Right lung (tissue), 5 donors: ENCODE data around the gene PIGZ. TPM values are rescaled to one million over a fixed set of nuclear protein-coding genes. Genes with fewer than 3 reads are reported as not detected.
"Not testable (repeated sequence)": the region's sequence is repeated elsewhere in the genome, so short reads cannot be mapped to it uniquely, and the experiment has no call there.

Source experiments
- DNase-seq, 2 donors: peaks; one replicate each; pipeline ENCODE4 v3.0.0-alpha.2; 2013
- polyA plus RNA-seq, 5 donors: library from polyadenylated mRNA; unstranded; fragments of 120-200 nt; gene quantifications; one replicate each; pipeline versions ENCODE4 v1.2.1 to v1.2.3, GENCODE V29; 2013; ENCODE audit warnings: inconsistent platforms in 1 of 5, low replicate concordance in 1 of 5; ENCODE audit not compliant: insufficient read length in 5 of 5, insufficient read depth in 1 of 5

PIGZ gene
- polyA plus RNA-seq, 5 donors = 1.1 to 2.3 (median 1.4) TPM

DNA sequence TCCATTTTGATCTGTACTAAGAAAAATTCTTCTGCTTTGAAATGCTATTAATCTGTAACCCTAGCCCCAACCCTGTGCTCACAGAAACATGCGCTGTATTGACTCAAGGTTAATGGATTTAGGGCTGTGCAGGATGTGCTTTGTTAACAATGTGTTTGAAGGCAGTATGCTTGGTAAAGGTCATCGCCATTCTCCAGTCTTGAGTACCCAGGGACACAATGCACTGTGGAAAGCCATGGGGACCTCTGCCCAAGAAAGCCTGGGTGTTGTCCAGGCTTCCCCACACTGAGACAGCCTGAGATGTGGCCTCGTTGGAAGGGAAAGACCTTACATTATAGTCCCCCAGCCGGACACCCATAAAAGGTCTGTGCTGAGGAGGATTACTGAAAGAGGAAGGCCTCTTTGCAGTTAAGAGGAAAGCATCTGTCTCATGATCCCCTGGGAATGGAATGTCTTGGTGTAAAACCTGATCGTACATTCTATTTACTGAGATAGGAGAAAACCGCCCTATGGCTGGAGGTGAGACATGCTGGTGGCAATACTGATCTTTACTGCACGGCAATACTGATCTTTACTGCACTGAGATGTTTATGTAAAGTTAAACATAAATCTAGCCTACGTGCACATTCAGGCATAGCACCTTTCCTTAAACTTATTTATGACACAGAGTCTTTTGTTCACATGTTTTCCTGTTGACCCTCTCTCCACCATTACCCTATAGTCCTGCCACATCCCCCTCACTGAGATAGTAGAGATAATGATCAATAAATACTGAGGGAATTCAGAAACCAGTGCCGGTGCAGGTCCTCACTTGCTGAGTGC, 6.3 kb downstream of the PIGZ start:
- DNase-seq = no peak

DNA sequence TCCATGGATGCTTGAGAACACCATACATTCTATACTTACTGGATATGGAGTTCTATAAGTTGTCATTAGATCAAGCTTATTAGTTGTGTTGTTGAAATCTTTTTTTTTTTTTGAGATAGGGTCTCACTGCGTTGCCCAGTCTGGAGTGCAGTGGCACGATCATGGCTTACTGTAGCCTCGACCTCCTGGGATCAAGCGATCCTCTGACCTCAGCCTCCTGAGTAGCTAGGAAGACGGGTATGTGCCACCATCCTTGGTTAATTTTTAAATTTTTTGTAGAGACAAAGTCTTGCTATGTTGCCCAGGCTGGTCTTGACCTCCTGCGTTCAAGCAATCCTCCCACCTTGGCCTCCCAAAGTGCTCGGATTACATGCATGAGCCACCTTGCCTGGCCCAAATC, 13.8 kb downstream of the PIGZ start:
- no peak for DNase-seq

DNA sequence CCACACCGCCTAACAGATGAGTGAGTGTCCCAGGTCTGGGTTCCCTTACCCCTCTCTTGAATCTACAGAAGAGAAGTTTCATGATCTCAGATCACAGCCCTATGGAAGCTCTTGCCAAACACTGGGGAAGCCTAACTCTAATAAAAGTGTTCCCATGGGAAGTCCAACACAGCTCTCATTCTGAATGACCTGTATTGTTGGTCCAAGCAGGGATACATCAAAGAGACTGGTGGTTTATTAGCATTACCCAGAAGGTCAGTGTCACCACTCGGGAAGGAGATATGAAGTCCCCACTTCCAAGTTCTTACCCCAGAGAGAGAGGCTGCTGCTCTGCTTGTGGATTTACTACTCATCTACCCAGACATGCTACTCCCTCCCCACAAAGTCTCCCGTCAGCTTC, 17.3 kb downstream of the PIGZ start:
- no peak for DNase-seq

DNA sequence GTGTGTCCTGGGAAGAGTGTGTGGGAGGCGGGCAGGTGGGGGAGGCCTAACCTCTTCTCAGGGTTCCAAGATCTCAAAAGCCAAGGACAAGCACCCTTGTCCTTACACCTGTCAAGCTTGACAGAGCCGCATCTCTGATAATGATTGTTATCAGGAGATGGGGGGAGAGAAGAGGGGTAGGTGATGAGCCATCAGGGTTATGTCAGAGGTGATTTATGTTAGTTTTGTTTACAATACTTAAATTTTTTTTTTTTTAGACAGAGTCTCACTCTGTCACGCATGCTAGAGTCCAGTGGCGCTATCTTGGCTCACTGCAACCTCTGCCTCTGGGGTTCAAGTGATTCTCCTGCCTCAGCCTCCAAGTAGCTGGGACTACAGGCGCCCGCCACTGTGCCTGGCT, 18.9 kb downstream of the PIGZ start:
- DNase-seq = no peak

DNA sequence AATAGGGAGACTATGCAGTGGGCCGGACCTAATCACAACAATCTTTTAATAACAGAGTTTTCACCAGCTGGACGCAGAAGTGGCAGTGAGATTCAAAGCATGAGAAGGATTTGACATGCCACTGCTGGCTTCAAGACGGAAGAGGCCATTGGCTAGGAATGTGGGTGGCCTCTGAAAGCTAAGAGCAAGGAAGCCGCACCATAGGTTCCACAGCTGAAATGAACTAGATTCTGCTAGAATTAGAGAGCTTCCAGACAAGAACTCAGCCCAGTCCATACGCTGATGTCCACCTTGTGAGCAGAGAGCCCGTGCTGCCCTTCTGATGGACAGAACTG, 19.4 kb downstream of the PIGZ start:
- DNase-seq = no peak

DNA sequence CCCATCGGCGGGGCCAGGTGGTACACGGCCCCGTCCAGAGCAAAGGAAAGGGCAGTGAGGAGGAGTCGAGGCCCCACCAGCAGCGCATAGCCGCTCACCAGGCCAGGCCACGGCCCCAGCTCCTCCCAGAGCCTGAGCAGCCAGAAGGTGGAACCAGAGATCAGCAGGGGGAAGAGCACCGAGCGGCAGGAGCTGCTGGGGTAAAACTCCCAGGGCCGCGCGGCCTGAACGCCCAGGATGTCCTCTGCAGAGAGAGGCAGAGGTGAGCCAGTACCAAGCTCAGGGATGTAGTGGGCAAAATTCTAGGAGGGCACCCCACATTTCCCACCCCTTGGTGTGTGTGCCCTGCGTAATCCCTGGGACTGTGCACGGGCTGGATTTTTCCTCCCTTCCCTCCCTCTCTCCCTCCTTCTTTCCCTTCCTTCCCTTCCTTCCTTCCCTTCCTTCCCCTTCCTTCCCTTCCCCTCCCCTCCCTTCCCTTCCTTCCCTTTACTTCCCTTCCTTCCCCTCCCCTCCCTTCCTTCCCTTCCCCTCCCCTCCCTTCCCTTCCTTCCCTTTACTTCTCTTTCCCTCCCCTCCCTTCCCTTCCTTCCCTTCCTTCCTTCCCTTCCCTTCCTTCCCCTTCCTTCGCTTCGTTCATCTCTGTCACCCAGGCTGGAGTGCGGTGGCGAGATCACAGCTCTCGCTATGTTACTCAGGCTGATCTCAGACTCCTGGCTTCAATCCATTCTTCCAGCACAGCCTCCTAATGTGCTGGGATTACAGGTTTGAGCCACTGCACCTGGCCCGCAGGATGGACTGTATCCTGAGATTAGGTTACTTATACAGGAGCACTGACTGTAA, 20.0 kb downstream of the PIGZ start:
- no peak for DNase-seq

DNA sequence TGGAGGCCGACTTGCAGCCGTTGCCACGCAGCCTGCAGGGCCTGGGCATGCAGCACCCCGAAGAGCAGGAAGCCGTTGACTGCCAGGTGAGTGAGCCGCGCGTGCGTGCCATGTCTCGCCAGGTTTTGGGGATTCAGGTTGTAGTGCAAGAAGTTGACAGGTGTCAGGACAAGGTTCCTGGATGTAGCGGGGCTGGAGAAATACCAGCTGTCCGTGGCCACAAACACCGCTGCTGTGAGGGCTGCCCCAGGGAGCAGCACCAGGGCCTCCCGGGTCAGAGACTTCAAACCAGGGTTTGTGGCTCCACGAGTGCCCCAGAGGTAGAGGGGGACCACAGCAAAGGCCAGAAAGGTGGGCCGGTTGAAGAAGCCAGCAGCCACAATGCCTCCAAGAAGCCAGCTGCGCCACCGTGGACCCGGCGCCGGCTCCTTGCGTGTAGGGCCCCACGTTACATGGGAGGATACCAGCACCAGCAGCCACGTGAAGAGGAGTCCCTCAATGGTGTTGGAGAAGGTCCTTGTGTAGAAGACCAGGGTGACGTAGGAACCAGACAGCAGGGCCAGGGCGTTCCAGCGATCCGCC, 20.7 kb downstream of the PIGZ start:
- DNase-seq = no peak

DNA sequence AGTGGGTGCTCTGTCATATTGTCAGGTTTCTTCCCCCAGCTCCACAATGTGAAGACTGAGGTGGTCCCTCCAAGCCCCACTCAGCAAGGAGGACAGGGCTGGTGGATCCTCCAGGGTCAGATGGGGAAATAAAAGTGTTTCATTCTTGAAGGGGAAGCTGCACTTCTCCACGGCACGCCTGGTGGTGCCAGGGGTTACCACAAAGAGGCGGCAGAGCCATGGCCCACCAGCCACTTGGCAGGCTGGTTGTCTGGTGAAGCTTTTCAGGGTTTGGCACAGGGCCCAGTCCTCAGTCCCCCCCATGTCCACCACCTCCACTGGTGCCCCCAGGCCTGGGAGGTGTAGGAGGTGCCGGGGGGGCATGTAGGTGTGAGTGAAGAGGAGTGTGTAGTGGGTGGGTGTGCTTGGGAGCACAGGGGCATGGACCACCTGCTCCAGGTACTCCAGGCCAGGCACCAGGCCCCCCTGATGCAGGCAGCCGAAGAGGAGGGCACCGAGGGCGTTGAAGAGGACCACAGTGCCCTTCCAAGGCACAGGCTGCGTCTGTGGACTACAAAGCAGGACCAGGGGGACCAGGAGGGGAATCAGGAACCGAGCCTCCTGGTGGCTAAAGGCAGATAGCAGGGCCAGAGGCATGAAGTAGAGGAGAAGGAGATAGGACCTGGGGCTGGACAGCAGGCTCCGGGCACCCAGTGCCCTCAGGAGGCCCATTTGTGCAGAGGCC, 21.3 kb downstream of the PIGZ start:
- no peak for DNase-seq

DNA sequence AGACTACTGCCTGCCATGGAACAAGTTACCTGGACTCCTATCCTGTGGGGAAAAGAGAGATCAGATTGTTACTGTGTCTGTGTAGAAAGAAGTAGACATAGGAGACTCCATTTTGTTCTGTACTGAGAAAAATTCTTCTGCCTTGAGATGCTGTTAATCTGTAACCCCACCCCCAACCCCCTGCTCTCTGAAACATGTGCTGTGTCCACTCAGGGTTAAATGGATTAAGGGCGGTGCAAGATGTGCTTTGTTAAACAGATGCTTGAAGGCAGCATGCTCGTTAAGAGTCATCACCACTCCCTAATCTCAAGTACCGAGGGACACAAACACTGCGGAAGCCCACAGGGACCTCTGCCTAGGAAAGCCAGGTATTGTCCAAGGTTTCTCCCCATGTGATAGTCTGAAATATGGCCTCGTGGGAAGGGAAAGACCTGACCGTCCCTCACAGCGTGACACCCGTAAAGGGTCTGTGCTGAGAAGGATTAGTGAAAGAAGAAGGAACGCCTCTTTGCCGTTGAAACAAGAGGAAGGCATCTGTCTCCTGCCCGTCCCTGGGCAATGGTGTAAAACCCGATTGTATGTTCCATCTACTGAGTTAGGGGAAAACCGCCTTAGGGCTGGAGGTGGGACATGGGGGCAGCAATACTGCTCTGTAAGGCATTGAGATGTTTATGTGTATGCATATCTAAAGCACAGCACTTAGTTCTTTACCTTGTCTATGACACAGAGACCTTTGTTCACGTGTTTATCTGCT, 24.4 kb downstream of the PIGZ start:
- not testable (repeated sequence) for DNase-seq

DNA sequence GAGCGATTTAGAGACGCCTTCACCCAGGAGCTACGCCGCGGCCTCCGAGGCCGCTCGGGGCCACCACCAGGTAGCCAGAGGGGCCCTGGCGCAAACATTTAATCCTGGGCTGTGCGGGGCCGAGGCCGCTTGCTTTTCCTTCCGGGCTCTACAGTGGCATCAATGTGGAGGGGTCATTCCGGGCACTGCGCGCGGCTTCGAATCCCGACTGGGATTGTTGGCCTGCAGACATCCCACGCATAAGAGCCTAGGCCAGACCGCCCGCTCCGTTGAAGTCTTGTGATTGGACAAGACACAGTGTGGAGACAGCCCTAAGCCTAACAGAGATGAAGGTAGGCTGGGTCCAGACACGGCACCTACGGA, 25.7 kb downstream of the PIGZ start:
- DNase-seq = no peak

DNA sequence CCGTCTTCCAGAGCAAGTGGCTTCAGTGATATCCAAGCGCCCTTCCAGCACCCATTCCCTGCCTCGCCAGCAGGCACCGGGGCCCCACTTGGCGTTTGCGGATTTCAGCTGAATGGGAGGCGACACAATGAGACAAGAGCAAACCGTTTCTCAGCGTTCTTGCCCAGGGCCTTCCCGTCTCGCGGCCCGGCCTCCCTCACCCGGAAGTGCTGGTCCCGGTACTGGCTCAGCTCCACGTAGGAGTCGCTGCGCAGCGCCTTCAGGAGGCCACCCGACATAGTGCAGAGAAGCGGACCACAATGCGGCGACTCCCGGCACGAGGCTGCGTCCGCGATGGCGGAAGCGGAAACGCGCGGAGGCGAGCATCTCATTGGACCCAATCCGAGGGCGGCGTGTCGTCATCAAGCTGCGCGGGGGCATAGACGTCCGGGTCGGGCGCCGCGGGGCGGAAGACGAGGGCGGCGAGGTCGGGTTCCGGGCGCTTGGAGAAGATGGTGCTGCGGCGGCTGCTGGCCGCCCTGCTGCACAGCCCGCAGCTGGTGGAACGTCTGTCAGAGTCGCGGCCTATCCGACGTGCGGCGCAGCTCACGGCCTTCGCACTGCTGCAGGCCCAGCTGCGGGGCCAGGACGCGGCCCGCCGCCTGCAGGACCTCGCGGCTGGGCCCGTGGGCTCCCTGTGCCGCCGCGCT, 26.3 kb downstream of the PIGZ start, which contains the start of gene NCBP2:
Gene NCBP2 (minus strand): TSS at position 303 of the 689 bp plus-strand sequence. CDS start 25 bp downstream, at position 278.
- DNase-seq = peak; percentile 97 to 98

DNA sequence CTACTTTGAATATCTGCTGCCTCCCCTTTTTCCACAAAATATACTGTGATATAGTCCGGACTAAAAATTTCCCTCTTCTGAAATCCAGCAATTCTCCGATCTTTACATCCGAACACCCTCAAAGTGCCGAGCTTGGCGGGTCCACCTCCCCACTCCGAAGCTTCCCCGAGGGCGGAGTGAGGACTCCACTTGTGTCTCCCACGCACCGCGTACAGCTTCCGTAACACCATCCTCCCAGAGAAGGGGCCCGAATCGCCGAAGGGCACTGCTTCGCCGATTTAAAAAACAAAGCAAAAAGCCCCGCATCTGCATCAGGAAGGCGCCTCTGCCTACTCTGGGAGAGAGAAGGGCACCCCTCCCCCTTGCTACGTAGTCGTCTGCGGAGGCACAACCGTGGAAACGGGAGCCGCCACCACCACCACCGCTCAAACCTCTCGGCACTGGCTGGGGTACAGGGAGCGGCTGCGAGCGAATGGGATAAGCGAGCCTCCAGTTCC, 26.9 kb downstream of the PIGZ start:
- peak in 1 of 2 donors; percentile 25 for DNase-seq

DNA sequence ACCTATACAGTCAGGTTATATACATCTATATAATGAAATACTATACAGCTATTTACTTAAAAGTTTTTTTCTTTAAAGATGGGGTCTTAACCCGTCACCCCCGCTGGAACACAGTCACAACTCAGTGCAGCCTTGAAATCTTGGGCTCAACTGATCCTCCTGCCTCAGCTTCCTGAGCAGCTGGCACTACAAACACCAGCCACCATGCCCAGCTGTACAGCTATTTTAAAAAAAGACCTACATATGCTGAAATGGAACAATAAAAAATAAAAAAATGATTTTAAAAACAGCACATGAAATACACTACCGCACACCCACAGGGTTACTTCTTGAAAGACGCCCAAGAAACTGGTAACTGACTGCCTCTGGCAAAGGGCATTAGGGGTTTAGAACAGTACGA, 30.1 kb downstream of the PIGZ start:
- no peak for DNase-seq

DNA sequence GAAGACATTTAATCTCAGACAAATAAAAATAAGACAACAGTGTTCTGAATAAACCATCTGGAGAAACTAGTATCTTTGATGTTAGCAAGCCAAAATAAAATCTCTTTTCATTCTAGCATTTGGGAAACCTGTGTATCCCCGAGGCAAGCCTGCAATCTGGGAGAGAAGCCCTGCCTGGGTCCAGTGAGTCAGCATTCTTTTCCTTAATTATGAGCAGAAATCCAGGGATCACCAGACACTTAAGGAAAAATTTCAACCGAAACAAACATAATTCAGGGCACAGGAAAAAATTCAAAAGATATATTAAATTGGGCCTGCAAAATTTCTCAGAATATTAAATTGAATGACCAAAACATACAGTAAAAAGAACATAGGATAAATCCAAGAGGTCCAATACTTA, 30.5 kb downstream of the PIGZ start:
- DNase-seq = no peak

DNA sequence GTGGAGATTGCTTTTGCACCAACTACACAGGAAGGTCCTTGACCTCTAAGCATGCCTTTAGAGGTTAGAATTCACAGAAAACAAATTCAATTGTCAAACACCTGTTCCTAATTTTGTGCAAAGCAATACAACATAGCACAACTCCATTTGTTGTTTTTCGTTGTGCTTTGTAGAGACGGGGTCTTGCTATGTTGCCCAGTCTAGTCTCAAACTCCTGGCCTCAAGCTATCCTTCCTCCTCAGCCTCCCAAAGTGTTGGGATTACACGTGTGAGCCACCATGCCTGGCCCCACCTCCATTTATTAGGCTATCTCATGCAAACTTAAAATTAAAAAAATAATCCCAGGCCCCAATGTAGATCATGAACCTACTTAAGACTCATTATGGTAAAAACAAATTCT, 32.3 kb downstream of the PIGZ start:
- no peak for DNase-seq

DNA sequence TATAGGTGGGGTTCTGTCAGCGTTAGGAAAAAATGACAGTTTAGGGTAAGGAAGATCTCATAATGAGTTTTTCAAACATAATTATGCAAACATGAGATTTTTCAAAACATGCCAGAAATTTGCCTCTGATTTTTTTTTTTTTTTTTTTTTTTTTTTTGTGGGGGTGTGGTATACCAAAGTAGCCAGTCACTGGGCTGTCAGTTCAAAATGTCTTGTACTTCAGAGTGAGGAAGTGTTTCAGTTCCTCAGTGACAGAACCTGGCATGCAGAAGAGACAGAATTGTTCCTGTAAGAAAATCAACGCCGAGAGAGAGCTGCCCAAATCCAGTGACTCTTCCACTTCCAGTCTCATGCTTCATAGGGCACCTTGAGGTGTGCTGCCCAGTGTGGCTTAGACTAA, 36.0 kb downstream of the PIGZ start:
- no peak for DNase-seq

DNA sequence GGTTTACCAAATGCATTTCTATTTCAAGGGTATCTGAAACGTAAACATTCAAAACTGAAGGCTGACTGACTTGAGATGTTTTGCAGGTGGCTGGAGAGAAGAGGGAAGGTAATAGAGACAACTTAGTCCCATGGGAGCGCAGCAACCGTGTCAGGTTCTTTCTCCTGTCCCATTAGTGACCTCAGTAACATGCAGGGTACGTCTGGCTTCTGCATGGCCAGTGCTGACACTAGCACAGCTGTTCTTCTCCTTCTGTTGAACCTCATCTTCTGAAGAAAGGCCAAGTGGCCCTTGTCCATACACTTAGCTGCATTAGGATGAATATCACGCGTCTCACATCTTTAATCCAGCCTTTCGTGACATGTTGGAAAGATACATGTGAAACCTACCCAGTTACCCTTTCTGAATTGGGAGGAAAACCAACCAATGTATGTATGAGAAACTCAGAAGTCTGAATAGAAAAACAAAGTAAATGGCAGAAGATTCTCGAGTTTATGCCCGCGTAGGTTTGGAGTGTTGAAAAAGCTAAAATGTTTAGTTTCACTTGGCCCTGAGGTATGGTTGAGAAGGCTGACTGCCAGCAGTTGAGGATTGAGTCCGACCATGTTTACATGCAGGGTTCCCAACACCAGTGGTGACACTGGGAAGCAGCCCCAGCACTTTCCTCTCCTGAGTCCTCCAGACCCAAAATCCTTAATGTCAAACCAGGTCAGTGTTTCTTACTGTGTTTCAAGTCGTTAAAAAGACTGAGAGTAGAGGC, 36.6 kb downstream of the PIGZ start:
- DNase-seq = no peak

DNA sequence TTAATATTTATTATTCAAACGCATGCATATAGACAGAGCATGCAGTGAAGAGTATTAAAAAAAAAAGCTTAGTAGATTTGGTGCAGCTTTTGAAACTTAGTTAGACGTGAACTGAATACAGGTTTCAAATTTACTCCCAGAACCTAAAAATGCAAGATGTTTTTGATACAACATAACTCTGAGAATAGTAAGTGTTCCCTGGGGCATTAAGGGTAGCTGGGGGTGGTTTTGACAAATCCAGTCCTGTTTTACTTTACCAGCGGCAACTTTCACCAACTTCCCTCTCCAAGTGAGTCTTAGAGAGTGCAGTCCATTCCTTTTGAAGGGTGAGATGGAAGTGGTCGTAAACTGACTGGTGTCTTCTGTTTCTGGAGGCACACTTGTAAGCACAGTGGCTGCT, 37.5 kb downstream of the PIGZ start:
- DNase-seq = no peak

DNA sequence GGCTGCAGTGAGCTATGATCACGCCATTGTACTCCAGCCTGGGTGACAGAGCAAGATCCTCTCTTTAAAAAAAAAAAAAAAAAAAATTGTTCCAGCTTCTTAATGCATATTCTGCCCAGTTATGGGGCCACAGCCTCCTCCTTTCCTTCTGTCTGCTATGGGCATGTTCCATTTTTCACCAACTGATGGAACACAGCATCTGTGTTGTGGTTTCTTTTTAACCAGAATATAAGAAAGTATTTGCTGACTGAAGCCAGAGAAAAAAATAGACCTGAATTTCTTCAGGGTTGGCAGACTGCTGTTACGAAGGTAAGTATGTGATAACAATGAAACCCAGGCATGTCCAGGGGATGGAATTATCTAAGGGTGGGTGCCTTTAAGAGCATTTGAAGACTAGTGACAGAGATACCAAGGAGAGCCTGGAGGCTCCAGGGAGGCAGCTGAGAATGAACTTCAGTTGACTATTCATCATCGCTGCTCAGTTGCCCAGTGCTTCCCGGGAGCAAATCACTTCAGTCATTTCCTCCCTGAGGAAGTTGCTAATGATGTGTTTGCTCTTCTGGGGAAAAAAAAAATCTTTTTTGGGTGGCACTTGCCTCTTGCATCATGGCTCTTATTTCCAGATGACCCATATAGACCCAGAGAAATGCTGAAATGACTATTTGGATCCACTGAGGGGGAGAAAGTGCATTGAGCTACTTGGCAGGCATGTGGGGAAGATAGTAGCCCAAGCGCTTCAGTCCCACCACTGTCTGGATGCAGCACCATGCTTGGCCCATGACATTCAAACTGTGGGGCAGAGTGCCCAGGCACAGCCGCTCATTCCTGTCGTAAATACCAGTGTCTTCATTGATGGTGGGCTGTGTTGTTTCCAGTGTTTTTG, 40.8 kb downstream of the PIGZ start:
- no peak for DNase-seq
